GDM1 (cell line): Measurements from ENCODE around the gene CDX2.

ENCODE experiments used
- DNase-seq: peaks from one replicate; lab custom pipeline; 2025; lab: John Stamatoyannopoulos, UW

The CDX2 gene

GRCh38 chr13:27978301-27978968 lies 9.3 kb upstream of the CDX2 start:
- no peak for DNase-seq

DNA sequence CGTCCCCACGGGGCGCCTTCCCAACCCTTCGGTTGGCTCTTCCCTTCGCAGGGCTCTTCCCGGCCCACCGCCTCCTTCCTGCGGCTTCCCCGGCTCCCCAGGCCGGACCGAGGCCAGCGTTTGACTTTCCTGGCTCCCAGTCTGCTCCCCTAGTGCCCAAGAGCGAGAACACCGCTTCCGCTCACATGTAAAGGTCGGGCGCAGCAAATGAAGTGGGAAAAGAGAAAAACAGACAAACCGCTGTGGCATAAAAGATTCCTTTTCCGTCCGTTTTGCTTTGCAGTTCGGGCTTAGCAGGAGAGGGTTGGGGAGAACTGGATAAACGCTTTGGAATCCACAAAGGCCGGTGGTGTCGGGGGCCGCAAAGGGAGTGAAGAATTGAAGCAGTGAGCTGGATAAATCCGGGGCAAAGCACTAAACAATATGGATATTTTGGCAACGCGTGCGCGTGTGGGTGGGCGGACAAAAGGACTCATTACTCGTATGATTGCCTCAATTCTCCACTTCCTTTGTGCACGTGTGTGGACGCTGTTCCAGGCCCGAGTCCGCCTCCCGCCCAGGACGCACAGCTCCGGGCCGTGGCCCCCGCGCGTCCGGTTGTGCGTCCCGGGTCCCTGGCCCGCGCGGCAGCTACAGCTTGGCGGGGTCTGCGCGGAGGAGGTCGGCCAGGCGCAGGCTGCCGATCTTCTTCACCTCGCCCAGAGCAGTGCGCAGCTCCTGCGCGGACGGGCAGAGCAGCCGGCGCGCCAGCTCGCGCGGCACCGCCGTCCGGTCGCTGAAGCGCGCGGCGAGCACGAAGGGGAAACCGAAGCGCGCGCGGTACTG lies 8.6 kb upstream of the CDX2 start:
- no peak for DNase-seq

DNA sequence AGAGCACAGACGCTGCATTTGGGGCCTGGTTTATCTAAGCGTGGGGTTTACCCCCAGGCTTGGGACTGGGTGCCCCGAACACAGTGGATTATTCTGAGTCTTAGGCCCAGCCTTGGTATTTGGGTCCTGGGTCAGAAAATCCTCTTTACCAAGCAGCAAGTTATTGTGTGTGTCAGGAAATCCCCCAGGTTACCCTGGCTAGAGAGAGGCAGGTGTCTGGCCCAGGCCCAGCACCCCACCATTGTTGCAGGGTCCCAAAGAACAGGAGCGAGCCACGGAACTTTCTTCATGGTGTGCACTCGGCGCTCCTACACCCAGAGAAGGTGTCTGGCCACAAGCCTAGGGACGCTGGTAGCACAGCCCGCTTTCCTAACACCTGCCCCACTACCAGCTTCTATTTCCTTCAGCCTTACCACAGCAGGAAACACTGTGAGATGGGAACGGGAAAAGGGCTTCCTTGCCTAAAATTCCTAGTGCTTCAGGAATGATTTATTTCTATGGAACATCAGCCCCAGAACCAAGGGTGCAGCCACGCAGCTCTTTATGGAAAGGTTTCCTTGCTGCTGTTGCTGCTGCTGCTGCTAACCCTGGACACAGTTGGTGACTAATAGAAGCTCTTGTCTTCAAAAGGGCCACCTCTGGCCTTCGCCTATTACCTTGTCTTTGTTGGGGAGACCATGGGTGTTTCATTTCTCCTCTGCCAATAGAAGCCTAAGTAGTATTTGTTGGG lies 7.4 kb upstream of the CDX2 start:
- DNase-seq, result no peak

DNA sequence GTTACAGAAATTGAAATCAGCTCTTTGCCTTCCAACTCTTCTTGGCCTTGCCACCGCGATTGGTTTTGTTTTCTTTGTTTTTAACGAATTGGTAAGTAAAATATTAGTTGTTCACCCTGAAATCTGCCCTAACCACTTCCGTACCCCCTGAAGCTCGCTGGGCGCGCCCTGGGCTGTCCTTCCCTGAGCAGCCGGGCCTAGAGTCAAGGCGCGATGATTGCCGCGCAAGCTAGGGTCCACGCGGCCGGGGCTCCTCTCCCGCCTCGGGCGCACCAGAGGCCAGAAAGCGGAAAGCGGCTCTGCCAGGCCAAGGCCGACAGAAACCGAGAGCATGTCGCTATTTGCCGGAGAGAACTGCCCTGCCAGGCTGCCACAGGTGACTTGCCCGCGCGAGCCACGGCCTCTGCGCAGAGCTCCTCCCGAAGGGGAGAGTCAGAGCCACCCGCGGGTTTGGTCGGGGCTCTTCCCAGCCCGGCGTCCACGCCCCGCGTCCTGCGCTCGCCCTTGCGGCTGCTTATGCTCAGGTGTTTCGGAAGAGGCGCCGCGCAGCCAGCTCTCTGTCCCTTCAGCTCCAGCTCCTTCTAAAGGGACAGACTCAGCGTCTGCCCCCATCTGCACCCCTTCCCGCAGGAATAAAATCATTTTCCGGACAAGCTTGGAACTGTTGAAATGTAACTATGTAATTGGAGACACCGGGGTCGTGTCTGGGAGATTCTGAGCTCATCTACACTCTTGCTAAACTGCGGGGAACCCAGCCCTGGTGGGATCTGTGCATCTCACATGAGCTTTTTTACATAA lies 6.6 kb upstream of the CDX2 start:
- no peak for DNase-seq

GRCh38 chr13:27973961-27974662 lies 5.0 kb upstream of the CDX2 start:
- DNase-seq, result no peak

GRCh38 chr13:27973291-27973690 lies 4.2 kb upstream of the CDX2 start:
- DNase-seq, result no peak

GRCh38 chr13:27972478-27972820 lies 3.3 kb upstream of the CDX2 start:
- DNase-seq, result no peak

DNA sequence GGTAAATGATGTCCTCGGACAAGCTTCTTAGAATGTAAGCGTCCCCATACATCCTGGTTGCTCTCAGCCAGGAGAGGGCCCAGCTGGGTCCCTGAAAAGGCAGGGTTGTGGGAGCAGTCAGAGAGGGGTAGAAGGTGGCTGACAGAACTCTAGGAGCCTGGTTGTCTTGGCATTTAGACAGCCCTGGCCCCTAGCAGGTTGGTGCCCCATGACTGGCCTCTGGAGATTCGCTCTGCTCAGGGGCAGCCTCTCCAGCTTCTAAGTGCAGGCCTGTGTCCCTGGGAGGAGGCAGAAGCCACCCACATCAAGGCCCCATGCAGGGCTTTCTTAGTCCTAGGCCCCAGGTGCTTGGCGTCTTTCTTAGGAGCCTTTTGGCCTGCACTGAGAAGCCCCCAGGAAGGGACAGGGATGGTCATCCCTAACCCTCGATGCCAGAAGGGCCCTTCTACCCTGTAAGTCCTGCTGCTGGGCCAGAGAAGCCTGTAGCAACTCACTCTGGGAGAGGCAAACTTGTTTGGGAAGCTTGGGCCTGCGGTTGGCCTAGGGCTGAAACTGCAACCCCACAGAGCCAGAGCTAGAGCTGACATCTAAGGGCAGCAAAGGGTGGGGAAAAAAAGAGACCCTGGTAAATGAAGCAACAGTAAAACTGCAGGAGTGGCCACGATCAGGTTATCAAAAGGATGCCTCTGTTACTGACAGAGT lies 2.8 kb upstream of the CDX2 start:
- no peak for DNase-seq

- DNase-seq, result no peak
Observed at GRCh38 chr13:27971236-27971645, 2.1 kb upstream of the CDX2 start.

DNA sequence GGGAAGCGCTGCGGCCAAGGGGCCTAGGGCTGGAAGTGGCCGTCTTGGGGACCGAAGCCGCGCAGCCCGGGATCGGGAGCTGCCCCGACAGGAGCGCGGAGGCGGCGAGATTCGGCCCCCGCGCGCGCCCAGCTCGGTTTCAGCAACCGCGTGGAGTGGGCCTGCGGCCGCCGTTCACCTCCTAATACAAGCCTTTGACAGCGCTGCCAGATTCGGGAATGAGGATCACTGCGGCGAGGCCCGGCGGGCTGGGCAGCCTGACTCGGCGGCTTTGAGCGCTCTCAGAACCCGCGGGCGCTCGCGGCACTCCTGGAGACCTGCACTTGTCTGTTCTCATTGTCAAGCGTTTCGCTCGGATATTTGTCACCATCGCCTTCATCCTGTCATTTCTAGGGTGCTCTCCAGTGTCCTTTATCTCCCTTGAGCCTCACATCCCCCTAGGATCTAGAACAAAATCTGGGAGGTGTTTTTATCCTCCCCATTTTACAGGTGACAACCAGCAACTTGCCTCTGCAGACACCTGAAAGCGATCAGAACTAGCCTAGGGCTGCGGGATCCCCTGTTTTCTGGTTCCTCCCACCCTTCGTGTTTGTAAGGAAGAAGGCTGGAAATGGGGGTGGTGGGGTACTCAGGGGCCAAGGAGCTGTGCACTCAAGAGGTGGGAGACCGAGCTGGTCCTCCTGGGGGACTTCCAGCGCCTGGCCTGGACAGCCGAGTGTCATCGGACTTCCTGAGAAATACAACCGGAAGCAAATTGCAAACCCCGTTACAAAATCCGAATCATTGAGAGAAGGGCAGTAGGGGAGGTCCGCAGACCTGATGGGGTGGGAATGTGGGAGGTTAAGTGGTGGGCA lies 1.5 kb upstream of the CDX2 start:
- no peak for DNase-seq

GRCh38 chr13:27969866-27970229 lies 733 bp upstream of the CDX2 start:
- no peak for DNase-seq

- DNase-seq, result no peak
Observed at GRCh38 chr13:27968316-27969081, 616 bp downstream of the CDX2 start.

- no peak for DNase-seq
Observed at GRCh38 chr13:27967736-27968315, 1.3 kb downstream of the CDX2 start.

DNA sequence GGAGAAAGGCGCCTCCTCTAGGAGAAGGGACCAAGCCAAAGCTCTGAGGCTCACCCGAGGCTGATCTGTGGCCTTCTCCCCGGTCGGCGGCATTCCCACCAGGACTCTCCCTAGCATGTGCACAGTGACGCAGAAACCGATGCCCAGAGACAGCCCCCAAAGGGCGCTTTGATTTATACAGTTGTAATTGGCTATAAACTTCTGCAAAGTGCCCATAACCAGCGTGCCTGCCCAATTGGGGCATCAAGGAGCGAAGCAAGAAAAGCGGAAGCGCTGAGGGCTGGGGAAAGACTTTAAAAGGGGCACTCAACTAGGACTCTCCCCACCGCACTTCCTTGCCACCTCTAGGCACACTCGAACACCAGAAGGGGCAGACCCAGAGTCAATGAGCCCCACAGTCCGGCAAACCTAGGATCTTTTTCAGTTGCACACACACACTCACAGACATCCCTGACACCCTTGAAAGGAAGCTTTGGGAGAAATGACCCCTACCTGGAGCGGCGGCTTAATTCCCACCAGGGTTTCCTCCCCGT lies 1.8 kb downstream of the CDX2 start:
- no peak for DNase-seq

DNA sequence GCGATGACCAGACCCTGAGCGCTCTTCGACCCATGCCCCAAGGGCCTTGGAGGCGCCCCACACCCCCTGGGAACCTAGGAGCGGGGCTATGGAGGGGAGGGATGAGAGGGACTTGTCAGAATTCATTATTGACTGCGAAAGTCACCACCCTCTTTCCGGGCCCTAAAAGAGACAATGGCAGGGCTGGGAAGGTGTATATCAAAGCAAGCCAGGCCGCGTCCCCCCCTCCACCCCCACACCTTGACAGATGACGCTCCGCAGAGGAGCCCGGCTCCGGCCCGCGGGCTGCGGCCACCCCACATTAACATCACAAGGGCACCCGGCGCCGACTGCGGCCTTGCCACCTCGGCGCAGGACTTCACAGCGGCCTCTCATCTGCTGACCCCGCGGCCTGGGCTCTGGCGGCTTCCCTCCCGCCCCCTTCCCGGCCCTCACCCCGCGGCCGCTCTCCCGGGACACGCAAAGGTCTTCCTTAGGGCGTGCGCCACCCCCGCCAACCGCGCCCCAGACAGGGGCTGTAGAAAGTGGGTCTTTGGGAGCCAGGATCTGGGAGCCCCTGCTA lies 2.4 kb downstream of the CDX2 start:
- no peak for DNase-seq

- no peak for DNase-seq
Observed at GRCh38 chr13:27965740-27966640, 3.1 kb downstream of the CDX2 start.

DNA sequence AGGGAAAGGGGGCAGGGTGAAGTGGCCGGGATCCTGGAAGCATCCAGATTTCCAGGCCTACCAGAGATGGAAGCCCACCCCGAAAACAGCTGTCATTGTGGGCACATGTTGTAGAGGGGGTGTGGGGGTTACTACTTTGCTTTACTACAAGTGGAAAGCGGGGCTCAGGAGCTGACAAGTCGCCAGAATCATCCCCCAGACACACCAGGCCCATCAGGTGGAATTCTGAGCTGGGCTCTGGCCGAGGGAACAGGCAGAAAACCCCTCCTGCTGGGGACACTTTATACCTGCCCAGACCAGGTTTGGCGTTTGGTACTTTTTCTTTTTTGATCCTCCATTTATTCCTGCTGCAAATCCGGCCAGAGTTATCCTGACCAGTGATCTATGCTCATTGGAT lies 3.8 kb downstream of the CDX2 start:
- DNase-seq, result no peak
